K562 (cell line): ENCODE measurements around the gene DNAAF1. TPM values are rescaled to one million over a fixed set of nuclear protein-coding genes. Genes with fewer than 3 reads are reported as not detected.

Source experiments
- ATAC-seq: fragments of 200-7000 bp; cut with Tn5 transposase; 3 replicates; pipeline ENCODE4 v1.9.1; 2020; ENCODE audit warnings: moderate library complexity
- BruUV-seq: library from RNA; stranded (reverse); fragments of 400-500 nt; replicated peaks from 2 replicates; lab custom pipeline; 2021; lab: Mats Ljungman, UMichigan
- CTCF ChIA-PET: fragments of 300-600 bp; formaldehyde crosslinking; extraction: SDS; loops from one replicate; lab custom pipeline; 2021; ENCODE audit warnings: low intra/inter-chr PET ratio; lab: Yijun Ruan, JAX
- POLR2A ChIA-PET: fragments of 300-600, 350-650 bp; sonication (Branson Sonifier 250); formaldehyde crosslinking; extraction: SDS; loops from one replicate; lab custom pipeline; 2021; ENCODE audit warnings: antibody characterized with exemption, inconsistent platforms; lab: Yijun Ruan, JAX
- DNase-seq, 4 experiments: peaks; one replicate each; pipeline versions ENCODE4 v3.0.0 to v3.0.0-alpha.2; 2011 to 2018; ENCODE audit warnings: low spot score in 3 of 4, mixed read lengths in 3 of 4; ENCODE audit errors: extremely low read depth in 1 of 4
- FAIRE-seq: peaks from 2 replicates; lab custom pipeline; 2011; peaks lifted over from hg19 to GRCh38; lab: Jason Lieb, UNC
- H2AFZ ChIP-seq: 2 replicates; pipeline ENCODE4 v1.6.0; 2011; ENCODE audit warnings: low read depth, low read length, control low read depth, inconsistent platforms
- H3K27ac ChIP-seq: fragments of 200-600 bp; 3 replicates; pipeline ENCODE4 v1.8.0; 2011; ENCODE audit warnings: low read depth, mild to moderate bottlenecking, control low read depth, inconsistent platforms, low read length, moderate library complexity, mixed read lengths; ENCODE audit errors: extremely low read depth
- H3K27me3 ChIP-seq, 2 experiments: fragments of 300-600 bp in 1 of 2; 2 replicates in 1 of 2; 3 replicates in 1 of 2; pipeline versions ENCODE4 v1.6.0 to v1.8.0; 2011; ENCODE audit warnings: inconsistent platforms in 2 of 2, low read length in 2 of 2, mild to moderate bottlenecking in 1 of 2, mixed read lengths in 1 of 2, moderate library complexity in 1 of 2; ENCODE audit not compliant: control insufficient read depth in 2 of 2, insufficient read depth in 2 of 2
- H3K36me3 ChIP-seq: fragments of 300-600 bp; 3 replicates; pipeline ENCODE4 v1.8.0; 2011; ENCODE audit warnings: mild to moderate bottlenecking, low read length, inconsistent platforms; ENCODE audit not compliant: control insufficient read depth, insufficient read depth
- H3K4me1 ChIP-seq, 2 experiments: fragments of 200-600 bp in 1 of 2; replicated peaks in 1 of 2; 2 replicates in 1 of 2; 3 replicates in 1 of 2; pipeline versions ENCODE4 v1.5.1 to v1.8.0; 2011; ENCODE audit warnings: inconsistent platforms in 2 of 2, low read length in 2 of 2, mild to moderate bottlenecking in 1 of 2, mixed read lengths in 1 of 2, moderate library complexity in 1 of 2; ENCODE audit not compliant: control insufficient read depth in 2 of 2, insufficient read depth in 2 of 2
- H3K4me2 ChIP-seq: 2 replicates; pipeline ENCODE4 v1.6.1; 2011; ENCODE audit warnings: low read length, control low read depth, inconsistent platforms, mixed read lengths; ENCODE audit not compliant: insufficient read depth
- H3K4me3 ChIP-seq: fragments of 200-600 bp; sonication (generic), shearing (Covaris generic); 2 replicates; pipeline ENCODE4 v1.5.1; 2016; ENCODE audit warnings: control low read depth, inconsistent platforms
- H3K79me2 ChIP-seq: fragments of 200-600 bp; 3 replicates; pipeline ENCODE4 v1.8.0; 2011; ENCODE audit warnings: low read length, inconsistent platforms; ENCODE audit not compliant: control insufficient read depth, insufficient read depth
- H3K9ac ChIP-seq, 2 experiments: 2 replicates each; pipeline versions ENCODE4 v1.6.0 to v1.6.1; 2011; ENCODE audit warnings: low read depth in 2 of 2, low read length in 2 of 2, control low read depth in 1 of 2, inconsistent platforms in 1 of 2, mild to moderate bottlenecking in 1 of 2, mixed read lengths in 1 of 2; ENCODE audit not compliant: insufficient read depth in 1 of 2
- H3K9me1 ChIP-seq: one replicate; pipeline ENCODE4 v1.6.0; 2011; ENCODE audit warnings: inconsistent platforms, mild to moderate bottlenecking, low read length, moderate library complexity; ENCODE audit not compliant: control insufficient read depth, insufficient read depth
- H3K9me3 ChIP-seq: replicated peaks from 2 replicates; pipeline ENCODE4 v1.5.1; 2011; ENCODE audit warnings: low read depth, low read length, inconsistent platforms; ENCODE audit not compliant: control insufficient read depth, insufficient read depth
- H4K20me1 ChIP-seq: replicated peaks from 2 replicates; pipeline ENCODE4 v1.6.1; 2011; ENCODE audit warnings: low read length, inconsistent platforms, mixed read lengths; ENCODE audit not compliant: control insufficient read depth, insufficient read depth
- ADNP ChIP-seq: fragments of 200-800 bp; sonication (Bioruptor generic); IDR thresholded peaks from 2 replicates; pipeline ENCODE4 v1.6.1; 2016; ENCODE audit warnings: missing genetic modification characterization, missing compliant biosample characterization
- DMBX1 ChIP-seq: fragments of 250-450 bp; sonication (Bioruptor Pico); IDR thresholded peaks from 2 replicates; pipeline ENCODE4 v1.8.0; 2022; ENCODE audit warnings: inconsistent platforms, mild to moderate bottlenecking, moderate library complexity, borderline replicate concordance
- E2F1 ChIP-seq: sonication (generic); formaldehyde crosslinking; IDR thresholded peaks from 2 replicates; pipeline ENCODE4 v1.8.1; 2023; ENCODE audit warnings: mild to moderate bottlenecking, missing genetic modification reagents, moderate library complexity
- FOXA1 ChIP-seq: fragments of 450-650 bp; IDR thresholded peaks from 2 replicates; pipeline ENCODE4 v1.6.1; 2016; ENCODE audit warnings: mild to moderate bottlenecking, borderline replicate concordance
- MTA1 ChIP-seq: fragments of 450-650 bp; IDR thresholded peaks from 2 replicates; pipeline ENCODE4 v1.6.1; 2017; ENCODE audit warnings: borderline replicate concordance
- PHF20 ChIP-seq: fragments of 450-650 bp; IDR thresholded peaks from 2 replicates; pipeline ENCODE4 v1.6.1; 2018; ENCODE audit not compliant: partially characterized antibody
- POLR2H ChIP-seq: IDR thresholded peaks from 2 replicates; pipeline ENCODE4 v1.6.1; 2016; ENCODE audit warnings: missing genetic modification characterization, low read depth, mild to moderate bottlenecking, control low read depth, missing compliant biosample characterization, moderate library complexity
- SIN3A ChIP-seq, 2 experiments: fragments of 150-350 bp in 1 of 2; IDR thresholded peaks; 2 replicates each; pipeline ENCODE4 v1.6.1; 2011 to 2016; ENCODE audit warnings: borderline replicate concordance in 2 of 2, low read depth in 2 of 2, low read length in 2 of 2, mild to moderate bottlenecking in 2 of 2, moderate library complexity in 2 of 2; ENCODE audit not compliant: control insufficient read depth in 1 of 2
- SPI1 ChIP-seq: IDR thresholded peaks from 2 replicates; pipeline ENCODE4 v1.6.1; 2011; ENCODE audit warnings: low read depth, low read length, control low read depth, borderline replicate concordance
- ZFPM2 ChIP-seq: fragments of 250-450 bp; sonication (Bioruptor Pico); IDR thresholded peaks from 2 replicates; pipeline ENCODE4 v1.5.1; 2022; ENCODE audit warnings: mild to moderate bottlenecking
- ZNF584 ChIP-seq: fragments of 200-800 bp; sonication (Bioruptor generic); IDR thresholded peaks from 2 replicates; pipeline ENCODE4 v1.6.1; 2016; ENCODE audit warnings: low read depth, mild to moderate bottlenecking, missing genetic modification characterization, missing compliant biosample characterization
- ZNF707 ChIP-seq: fragments of 250-450 bp; sonication (Bioruptor Pico); conservative IDR thresholded peaks from 2 replicates; pipeline ENCODE4 v1.8.0; 2022; ENCODE audit warnings: inconsistent platforms, mild to moderate bottlenecking, moderate library complexity
- WGBS: fragments of 100-300 bp; shearing (Covaris generic); methylation state at CpG from one replicate; pipeline ENCODE4 v1.1.6; 2016; ENCODE audit warnings: low coverage, mixed read lengths; ENCODE audit not compliant: insufficient coverage; ENCODE audit errors: missing lambda C conversion rate; 5-methylcytosine and 5-hydroxymethylcytosine counted together
- in situ Hi-C: fragments of 300-500 bp; cut with MboI; formaldehyde crosslinking; loops from 4 replicates; pipeline ENCODE4 v1.15.0; 2018; ENCODE audit warnings: inconsistent platforms, mixed read lengths
- intact Hi-C: fragments of 100-400 bp; cut with micrococcal nuclease; formaldehyde crosslinking; loops from 2 replicates; pipeline ENCODE4 v1.14.2; 2022
- polyA plus RNA-seq, 8 experiments: library from polyadenylated mRNA; depleted of rRNA in 4 of 8; stranded (reverse) in 5 of 8; unstranded in 3 of 8; fragments of >200 nt; fragmentation: Nextera tagmentation in 2 of 8; fragmentation: Illumina TruSeq in 1 of 8; extraction: Ambion mirVana in 2 of 8; extraction: Trizol in 1 of 8; gene quantifications; 2 replicates each; pipeline versions ENCODE4 v1.2.1 to v1.2.3, GENCODE V29; 2011 to 2014; ENCODE audit warnings: inconsistent platforms in 1 of 8, missing spikeins in 1 of 8
- total RNA-seq, 7 experiments: library from RNA; depleted of rRNA in 6 of 7; stranded (reverse); fragments of >200 nt in 6 of 7; fragmentation: Illumina TruSeq in 2 of 7; extraction: Trizol in 2 of 7; gene quantifications; 2 replicates each; pipeline versions ENCODE4 v1.2.1 to v1.2.3, GENCODE V29; 2011 to 2021; ENCODE audit warnings: low replicate concordance in 1 of 7
- TF ChIP-seq, protein P1 (sequence below): fragments of 250-450 bp; sonication (Bioruptor Pico); IDR thresholded peaks from 2 replicates; pipeline ENCODE4 v1.4.0; 2020; ENCODE audit warnings: mild to moderate bottlenecking, moderate library complexity, borderline replicate concordance
- TF ChIP-seq, protein P2 (sequence below): fragments of 250-450 bp; sonication (Bioruptor Pico); IDR thresholded peaks from 2 replicates; pipeline ENCODE4 v1.9.0; 2021; ENCODE audit warnings: mild to moderate bottlenecking

DNAAF1 gene
- total and polyA plus RNA-seq, 9 of the 15 experiments (the other 6 are each of a cell fraction or from before 2014, with no cell fraction given) = 0.01 TPM; not detected in 8

GRCh38 chr16:84166796-84167695 lies 21.9 kb downstream of the DNAAF1 start:
- no peak for FAIRE-seq
- no peak for DNase-seq
- H3K27ac ChIP-seq = no peak overlapping the region
- ChIA-PET POLR2A (interaction anchor here (0.6 to 1.7 kb wide), 13 partner anchors 9 to 284 kb away, joined by 3 to 5 read pairs (median 3); partner anchors contain the start of genes MBTPS1 and TAF1C), CTCF (no interaction called here)
- no peaks in the 10 kb centered on the region for H4K20me1 ChIP-seq
- no peak for ATAC-seq
- in situ Hi-C loops (loop anchor here (5.0 kb wide), 1 partner anchor 85 kb away; no protein-coding TSS in a partner anchor), intact Hi-C loops (no loop called here)
- no peaks in the 10 kb centered on the region for H3K9me1 ChIP-seq
- H2AFZ ChIP-seq = no peak overlapping the region
- no peaks in the 10 kb centered on the region for H3K36me3 ChIP-seq
- H3K79me2 ChIP-seq = no peaks in the 10 kb centered on the region
- peaks cover 41 to 62% of the 10 kb centered on the region in 2 experiments for H3K27me3 ChIP-seq
- WGBS = 16% methylated on average over 13 of the region's 13 CpGs
- no TSS peak for BruUV-seq
- H3K4me3 ChIP-seq = no peak overlapping the region
- H3K4me2 ChIP-seq = no peak overlapping the region
- no peaks in the 10 kb centered on the region for H3K9me3 ChIP-seq
- H3K4me1 ChIP-seq = peaks cover 0 to 12% of the 10 kb centered on the region in 2 experiments; a peak in 3 of 5 replicates
- no peak overlapping the region for H3K9ac ChIP-seq
- TF ChIP-seq PHF20 = no peak
- TF ChIP-seq SIN3A (IDR thresholded peaks at IDR 0.05; ENCODE audit: borderline replicate concordance in 2 of 2, control insufficient read depth in 1 of 2, low read depth in 2 of 2, low read length in 2 of 2) = no peak
- no peak for TF ChIP-seq ADNP (tag)
- no peak for TF ChIP-seq SPI1
- TF ChIP-seq FOXA1 = no peak
- TF ChIP-seq ZNF707 = no peak
- no peak for TF ChIP-seq E2F1
- no peak for TF ChIP-seq POLR2H (tag)
- TF ChIP-seq, protein P1, sequence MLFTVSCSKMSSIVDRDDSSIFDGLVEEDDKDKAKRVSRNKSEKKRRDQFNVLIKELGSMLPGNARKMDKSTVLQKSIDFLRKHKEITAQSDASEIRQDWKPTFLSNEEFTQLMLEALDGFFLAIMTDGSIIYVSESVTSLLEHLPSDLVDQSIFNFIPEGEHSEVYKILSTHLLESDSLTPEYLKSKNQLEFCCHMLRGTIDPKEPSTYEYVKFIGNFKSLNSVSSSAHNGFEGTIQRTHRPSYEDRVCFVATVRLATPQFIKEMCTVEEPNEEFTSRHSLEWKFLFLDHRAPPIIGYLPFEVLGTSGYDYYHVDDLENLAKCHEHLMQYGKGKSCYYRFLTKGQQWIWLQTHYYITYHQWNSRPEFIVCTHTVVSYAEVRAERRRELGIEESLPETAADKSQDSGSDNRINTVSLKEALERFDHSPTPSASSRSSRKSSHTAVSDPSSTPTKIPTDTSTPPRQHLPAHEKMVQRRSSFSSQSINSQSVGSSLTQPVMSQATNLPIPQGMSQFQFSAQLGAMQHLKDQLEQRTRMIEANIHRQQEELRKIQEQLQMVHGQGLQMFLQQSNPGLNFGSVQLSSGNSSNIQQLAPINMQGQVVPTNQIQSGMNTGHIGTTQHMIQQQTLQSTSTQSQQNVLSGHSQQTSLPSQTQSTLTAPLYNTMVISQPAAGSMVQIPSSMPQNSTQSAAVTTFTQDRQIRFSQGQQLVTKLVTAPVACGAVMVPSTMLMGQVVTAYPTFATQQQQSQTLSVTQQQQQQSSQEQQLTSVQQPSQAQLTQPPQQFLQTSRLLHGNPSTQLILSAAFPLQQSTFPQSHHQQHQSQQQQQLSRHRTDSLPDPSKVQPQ (CRISPR knock-in tag) = no peak
- TF ChIP-seq ZNF584 (CRISPR knock-in tag) = no peak
- no peak for TF ChIP-seq ZFPM2 (CRISPR knock-in tag)
- TF ChIP-seq, protein P2, sequence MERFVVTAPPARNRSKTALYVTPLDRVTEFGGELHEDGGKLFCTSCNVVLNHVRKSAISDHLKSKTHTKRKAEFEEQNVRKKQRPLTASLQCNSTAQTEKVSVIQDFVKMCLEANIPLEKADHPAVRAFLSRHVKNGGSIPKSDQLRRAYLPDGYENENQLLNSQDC (CRISPR knock-in tag) = no peak
- no peak for TF ChIP-seq MTA1
- TF ChIP-seq DMBX1 = no peak
